Liver (tissue), 3 donors: ENCODE measurements around the gene KHSRP.

Experiments
- ATF3 ChIP-seq: IDR thresholded peaks from 2 replicates; pipeline ENCODE4 v1.6.1; 2016; ENCODE audit warnings: antibody characterized with exemption
- CTCF ChIP-seq: fragments of 150-350 bp; IDR thresholded peaks from 2 replicates; pipeline ENCODE4 v1.5.1; 2017; ENCODE audit warnings: improper control_type of control experiment, low read depth, low read length; ENCODE audit not compliant: missing input control
- HNF4A ChIP-seq, 2 donors: conservative IDR thresholded peaks; 2 replicates each; pipeline ENCODE4 v1.6.1; 2016; ENCODE audit warnings: antibody characterized with exemption in 2 of 2, mild to moderate bottlenecking in 2 of 2
- MAX ChIP-seq: IDR thresholded peaks from 2 replicates; pipeline ENCODE4 v1.6.1; 2016; ENCODE audit warnings: antibody characterized with exemption
- RAD21 ChIP-seq, 2 donors: IDR thresholded peaks; 2 replicates each; pipeline ENCODE4 v1.6.1; 2016; ENCODE audit warnings: antibody characterized with exemption in 2 of 2, mild to moderate bottlenecking in 2 of 2
- REST ChIP-seq: IDR thresholded peaks from 2 replicates; pipeline ENCODE4 v1.6.1; 2016; ENCODE audit warnings: antibody characterized with exemption, mild to moderate bottlenecking
- RXRA ChIP-seq, 2 donors: IDR thresholded peaks; 2 replicates each; pipeline ENCODE4 v1.6.1; 2017 to 2018; ENCODE audit warnings: antibody characterized with exemption in 2 of 2, mild to moderate bottlenecking in 1 of 2
- SP1 ChIP-seq: IDR thresholded peaks from 2 replicates; pipeline ENCODE4 v1.6.1; 2018; ENCODE audit warnings: antibody characterized with exemption, mild to moderate bottlenecking
- TAF1 ChIP-seq: conservative IDR thresholded peaks from 2 replicates; pipeline ENCODE4 v1.6.1; 2016; ENCODE audit warnings: antibody characterized with exemption, mild to moderate bottlenecking
- ZBTB33 ChIP-seq: IDR thresholded peaks from 2 replicates; pipeline ENCODE4 v1.6.1; 2016; ENCODE audit warnings: antibody characterized with exemption
- donor health status: healthy.
- donor health status: healthy.

GRCh38 chr19:6453951-6454565, 29.4 kb upstream of the KHSRP start:
- TF ChIP-seq SP1 (no peak), CTCF (no peak), HNF4A (conservative IDR thresholded peaks at IDR 0.05) (no peak), RXRA (IDR thresholded peaks at IDR 0.05) (no peak), RAD21 (IDR thresholded peaks at IDR 0.05) (no peak), TAF1 (no peak), ATF3 (no peak), REST (no peak), MAX (no peak), ZBTB33 (no peak)
